ENCODE results near the gene PRSS27.

GRCh38 chr16:2704166-2704982, 15.7 kb downstream of the PRSS27 start:
- TF ChIP-seq CTCF (conservative IDR thresholded peaks at IDR 0.05 in 1 of 2, IDR thresholded peaks at IDR 0.05 in 1 of 2; ENCODE audit: low read depth in 1 of 2, low read length in 2 of 2) (no peak), EZH2 (IDR thresholded peaks at IDR 0.05; ENCODE audit: low read length, missing control alignments) (no peak)
